ENCODE data around the gene PGA3.
"Not testable (repeated sequence)": the region's sequence is repeated elsewhere in the genome, so short reads cannot be mapped to it uniquely, and the experiment has no call there.

PGA3 gene

DNA sequence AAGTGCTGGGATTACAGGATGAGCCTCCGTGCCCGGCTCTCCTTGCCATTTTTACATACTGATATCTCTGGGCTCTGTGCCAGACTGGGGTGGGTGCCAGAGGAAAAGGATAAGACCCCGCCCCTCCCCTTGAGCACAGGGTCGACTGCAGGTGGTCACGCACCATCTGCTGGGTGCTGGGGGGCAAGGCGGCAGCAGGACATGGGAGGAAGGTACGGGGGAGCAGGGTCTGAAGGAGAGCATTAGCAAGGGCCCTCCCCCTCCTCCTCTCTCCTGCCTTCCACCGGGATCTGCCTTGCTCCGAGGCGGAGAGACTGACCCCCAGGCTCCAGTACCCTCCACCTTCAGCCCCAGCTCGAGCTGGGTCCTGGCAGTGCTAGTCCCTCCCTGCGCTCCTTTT, 9.7 kb upstream of the PGA3 start:
- Histone ChIP-seq H3K4me1 (ENCODE audit: control insufficient read depth in 1 of 2, insufficient read depth in 2 of 2, low read length in 2 of 2) (no peaks in the 10 kb centered on the region), H3K9me3 (ENCODE audit: control insufficient read depth in 1 of 2, low read length in 2 of 2) (no peaks in the 10 kb centered on the region), H3K4me3 (ENCODE audit: low read depth in 1 of 2, low read length in 2 of 2) (no peak overlapping the region), H3K27ac (ENCODE audit: low read length) (no peak overlapping the region), H3K27me3 (ENCODE audit: low read depth, low read length) (no peaks in the 10 kb centered on the region), H3K36me3 (ENCODE audit: control insufficient read depth in 1 of 2, insufficient read depth in 2 of 2, low read length in 2 of 2) (no peaks in the 10 kb centered on the region)

DNA sequence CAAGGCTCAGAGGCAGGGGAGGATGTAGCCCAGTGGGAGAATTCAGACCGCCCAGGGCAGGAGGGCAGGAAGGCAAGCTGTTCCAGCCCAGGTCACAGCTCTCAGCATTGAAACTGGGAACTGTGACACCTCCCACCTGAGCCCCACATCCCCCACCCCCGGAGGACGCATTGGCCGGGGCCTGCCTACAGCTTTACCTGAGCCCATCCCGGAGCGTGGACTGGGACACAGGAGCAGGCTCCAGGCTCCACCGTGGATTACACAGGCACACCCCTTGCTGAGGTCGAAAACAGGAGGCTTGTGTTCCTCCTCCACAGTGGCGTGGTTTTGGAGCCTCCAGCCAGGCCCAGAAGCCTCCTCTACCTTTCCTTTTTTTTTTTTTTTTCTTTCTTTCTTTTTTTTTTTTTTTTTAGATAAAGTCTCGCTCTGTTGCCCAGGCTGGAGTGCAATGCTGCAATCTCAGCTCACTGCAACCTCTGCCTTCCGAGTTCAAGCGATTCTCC, 9.1 kb upstream of the PGA3 start:
- H3K27ac ChIP-seq (ENCODE audit: low read length) = no peak overlapping the region
- H3K4me3 ChIP-seq (ENCODE audit: low read depth in 1 of 2, low read length in 2 of 2) = no peak overlapping the region
- no peaks in the 10 kb centered on the region for H3K4me1 ChIP-seq (ENCODE audit: control insufficient read depth in 1 of 2, insufficient read depth in 2 of 2, low read length in 2 of 2)
- H3K36me3 ChIP-seq (ENCODE audit: control insufficient read depth in 1 of 2, insufficient read depth in 2 of 2, low read length in 2 of 2) = no peaks in the 10 kb centered on the region
- peaks cover 0 to 5% of the 10 kb centered on the region in 2 donors for H3K9me3 ChIP-seq (ENCODE audit: control insufficient read depth in 1 of 2, low read length in 2 of 2)
- no peaks in the 10 kb centered on the region for H3K27me3 ChIP-seq (ENCODE audit: low read depth, low read length)

- Histone ChIP-seq H3K4me1 (ENCODE audit: control insufficient read depth in 1 of 2, insufficient read depth in 2 of 2, low read length in 2 of 2) (no peaks in the 10 kb centered on the region), H3K36me3 (ENCODE audit: control insufficient read depth in 1 of 2, insufficient read depth in 2 of 2, low read length in 2 of 2) (no peaks in the 10 kb centered on the region), H3K9me3 (ENCODE audit: control insufficient read depth in 1 of 2, low read length in 2 of 2) (peaks cover 0 to 8% of the 10 kb centered on the region in 2 donors), H3K27me3 (ENCODE audit: low read depth, low read length) (no peaks in the 10 kb centered on the region), H3K4me3 (ENCODE audit: low read depth in 1 of 2, low read length in 2 of 2) (no peak overlapping the region), H3K27ac (ENCODE audit: low read length) (no peak overlapping the region)
These were observed 8.2 kb upstream of the PGA3 start for GRCh38 chr11:61194981-61195695.

DNA sequence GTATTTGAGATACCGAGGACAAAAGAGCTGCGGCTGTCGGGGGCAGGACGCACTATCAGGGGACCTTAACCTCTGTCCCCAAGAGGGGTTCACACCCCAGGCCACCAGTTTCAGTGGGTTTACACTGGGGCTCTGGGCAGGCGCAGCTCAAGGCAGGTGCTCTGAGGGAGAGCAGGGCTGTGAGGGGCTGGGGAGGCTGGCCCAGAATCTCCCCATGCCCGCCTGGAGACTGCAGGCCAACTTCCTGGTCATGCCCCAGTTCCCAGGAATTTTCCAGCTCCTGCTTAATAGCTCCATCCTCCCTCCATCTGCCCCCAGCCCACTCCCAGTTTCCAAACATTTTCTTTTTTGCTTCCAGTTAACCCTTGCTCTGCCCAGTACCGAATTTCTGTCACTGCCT, 7.6 kb upstream of the PGA3 start:
- H3K4me1 ChIP-seq (ENCODE audit: control insufficient read depth in 1 of 2, insufficient read depth in 2 of 2, low read length in 2 of 2) = no peaks in the 10 kb centered on the region
- no peaks in the 10 kb centered on the region for H3K27me3 ChIP-seq (ENCODE audit: low read depth, low read length)
- H3K9me3 ChIP-seq (ENCODE audit: control insufficient read depth in 1 of 2, low read length in 2 of 2) = peaks cover 0 to 8% of the 10 kb centered on the region in 2 donors
- no peaks in the 10 kb centered on the region for H3K36me3 ChIP-seq (ENCODE audit: control insufficient read depth in 1 of 2, insufficient read depth in 2 of 2, low read length in 2 of 2)
- no peak overlapping the region for H3K4me3 ChIP-seq (ENCODE audit: low read depth in 1 of 2, low read length in 2 of 2)
- H3K27ac ChIP-seq (ENCODE audit: low read length) = no peak overlapping the region

DNA sequence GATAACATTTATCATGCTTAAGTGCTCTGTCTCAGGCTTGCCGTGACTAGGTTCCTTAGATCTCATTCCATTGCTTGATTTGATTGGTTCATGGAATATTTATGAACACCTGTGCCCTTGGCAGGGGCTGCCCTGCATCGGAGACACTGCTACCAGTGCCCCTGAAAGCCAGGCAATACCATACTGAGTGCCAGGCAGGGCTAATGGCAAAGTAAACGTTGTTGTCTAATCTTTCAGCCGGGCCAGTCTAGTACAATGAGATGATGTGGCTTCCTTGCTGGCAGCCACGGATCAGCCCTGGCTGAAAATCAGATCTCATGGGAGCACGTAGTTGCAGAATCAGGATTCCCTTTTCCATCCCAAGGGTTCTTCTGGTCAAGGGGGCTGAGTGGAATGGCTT, 5.0 kb upstream of the PGA3 start:
- Histone ChIP-seq H3K27me3 (ENCODE audit: low read depth, low read length) (no peaks in the 10 kb centered on the region), H3K27ac (ENCODE audit: low read length) (no peak overlapping the region), H3K36me3 (ENCODE audit: control insufficient read depth in 1 of 2, insufficient read depth in 2 of 2, low read length in 2 of 2) (no peaks in the 10 kb centered on the region), H3K9me3 (ENCODE audit: control insufficient read depth in 1 of 2, low read length in 2 of 2) (peaks cover 0 to 8% of the 10 kb centered on the region in 2 donors), H3K4me1 (ENCODE audit: control insufficient read depth in 1 of 2, insufficient read depth in 2 of 2, low read length in 2 of 2) (no peaks in the 10 kb centered on the region), H3K4me3 (ENCODE audit: low read depth in 1 of 2, low read length in 2 of 2) (no peak overlapping the region)

DNA sequence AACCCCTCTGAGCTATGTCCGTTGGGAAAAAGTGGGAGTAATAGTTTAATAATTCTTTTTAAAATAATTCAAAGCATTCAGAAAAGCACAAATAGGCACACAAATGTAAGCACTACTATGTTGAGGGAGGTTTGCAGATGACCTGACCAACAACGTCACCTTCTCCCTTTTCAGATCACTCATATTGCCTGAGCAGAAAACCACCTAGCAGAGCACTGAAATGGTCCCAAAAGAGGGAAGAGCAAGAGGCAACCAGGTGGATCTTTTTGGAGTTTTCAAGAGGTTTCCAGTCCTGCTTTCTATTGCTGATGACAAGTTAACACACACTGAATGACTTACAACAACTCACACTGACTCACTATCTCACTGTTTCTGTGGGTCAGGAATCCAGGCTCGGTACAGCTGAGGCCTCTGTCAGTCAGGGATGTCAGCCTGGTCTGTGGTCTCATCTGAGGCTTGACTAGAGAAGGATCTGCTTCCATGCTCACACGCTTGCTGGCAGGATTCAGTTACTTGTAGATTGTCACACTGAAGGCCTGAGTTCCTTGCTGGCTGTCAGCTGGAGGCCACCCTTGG, 4.3 kb upstream of the PGA3 start:
- Histone ChIP-seq H3K4me1 (ENCODE audit: control insufficient read depth in 1 of 2, insufficient read depth in 2 of 2, low read length in 2 of 2) (no peaks in the 10 kb centered on the region), H3K4me3 (ENCODE audit: low read depth in 1 of 2, low read length in 2 of 2) (no peak overlapping the region), H3K36me3 (ENCODE audit: control insufficient read depth in 1 of 2, insufficient read depth in 2 of 2, low read length in 2 of 2) (no peaks in the 10 kb centered on the region), H3K9me3 (ENCODE audit: control insufficient read depth in 1 of 2, low read length in 2 of 2) (peaks cover 0 to 8% of the 10 kb centered on the region in 2 donors), H3K27me3 (ENCODE audit: low read depth, low read length) (no peaks in the 10 kb centered on the region), H3K27ac (ENCODE audit: low read length) (no peak overlapping the region)

DNA sequence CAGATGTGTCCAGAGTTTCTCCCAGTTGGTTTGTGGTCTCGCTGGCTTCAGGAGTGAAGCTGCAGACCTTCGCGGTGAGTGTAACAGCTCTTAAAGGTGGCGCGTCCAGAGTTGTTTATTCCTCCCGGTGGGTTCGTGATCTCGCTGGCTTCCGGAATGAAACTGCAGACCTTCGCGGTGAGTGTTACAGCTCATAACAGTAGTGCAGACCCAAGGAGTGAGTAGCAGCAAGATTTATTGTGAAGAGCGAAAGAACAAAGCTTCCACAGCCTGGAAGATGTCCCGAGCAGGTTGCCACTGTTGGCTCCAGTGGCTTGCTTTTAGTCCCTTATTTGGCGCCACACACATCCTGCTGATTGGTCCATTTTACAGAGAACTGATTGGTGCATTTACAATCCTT, 1.8 kb upstream of the PGA3 start:
- no peaks in the 10 kb centered on the region for H3K36me3 ChIP-seq (ENCODE audit: control insufficient read depth in 1 of 2, insufficient read depth in 2 of 2, low read length in 2 of 2)
- no peak overlapping the region for H3K27ac ChIP-seq (ENCODE audit: low read length)
- H3K9me3 ChIP-seq (ENCODE audit: control insufficient read depth in 1 of 2, low read length in 2 of 2) = peaks cover 0 to 8% of the 10 kb centered on the region in 2 donors
- H3K27me3 ChIP-seq (ENCODE audit: low read depth, low read length) = no peaks in the 10 kb centered on the region
- no peaks in the 10 kb centered on the region for H3K4me1 ChIP-seq (ENCODE audit: control insufficient read depth in 1 of 2, insufficient read depth in 2 of 2, low read length in 2 of 2)
- no peak overlapping the region for H3K4me3 ChIP-seq (ENCODE audit: low read depth in 1 of 2, low read length in 2 of 2)

- H3K4me1 ChIP-seq (ENCODE audit: control insufficient read depth in 1 of 2, insufficient read depth in 2 of 2, low read length in 2 of 2); H3K27ac ChIP-seq (ENCODE audit: low read length); H3K27me3 ChIP-seq (ENCODE audit: low read depth, low read length); H3K4me3 ChIP-seq (ENCODE audit: low read depth in 1 of 2, low read length in 2 of 2); H3K9me3 ChIP-seq (ENCODE audit: control insufficient read depth in 1 of 2, low read length in 2 of 2); H3K36me3 ChIP-seq (ENCODE audit: control insufficient read depth in 1 of 2, insufficient read depth in 2 of 2, low read length in 2 of 2): not testable (repeated sequence)
These were observed 558 bp downstream of the PGA3 start for GRCh38 chr11:61203873-61204272.

DNA sequence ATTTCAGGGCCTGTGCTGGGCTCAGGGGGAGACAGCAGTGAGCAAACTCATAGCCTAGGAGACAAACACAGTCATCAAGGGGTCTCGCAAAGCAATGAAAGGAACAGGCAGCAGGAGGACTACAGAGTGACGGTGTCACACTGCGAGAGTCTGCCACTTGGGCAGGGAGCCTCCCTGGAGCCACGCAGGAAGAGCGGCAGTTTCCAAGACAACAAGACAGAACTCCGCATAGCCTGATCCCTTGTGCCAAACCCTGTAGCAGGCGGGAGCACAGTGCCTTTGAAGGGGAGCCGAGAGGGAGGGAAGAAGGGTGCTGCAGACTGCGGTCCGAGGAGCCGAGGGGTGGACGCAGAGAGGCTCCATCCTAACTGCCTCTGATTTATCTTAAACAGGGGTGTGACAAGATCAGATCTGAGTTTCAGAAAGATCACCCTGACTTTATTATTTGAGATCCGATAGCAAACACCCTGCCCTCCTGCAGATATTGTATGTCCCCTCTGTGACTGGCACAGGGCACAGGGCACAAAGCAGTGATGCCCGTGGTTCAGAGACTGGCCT, 1.3 kb downstream of the PGA3 start:
- not testable (repeated sequence) for H3K4me1 ChIP-seq (ENCODE audit: control insufficient read depth in 1 of 2, insufficient read depth in 2 of 2, low read length in 2 of 2); H3K4me3 ChIP-seq (ENCODE audit: low read depth in 1 of 2, low read length in 2 of 2); H3K27me3 ChIP-seq (ENCODE audit: low read depth, low read length); H3K27ac ChIP-seq (ENCODE audit: low read length); H3K9me3 ChIP-seq (ENCODE audit: control insufficient read depth in 1 of 2, low read length in 2 of 2); H3K36me3 ChIP-seq (ENCODE audit: control insufficient read depth in 1 of 2, insufficient read depth in 2 of 2, low read length in 2 of 2)

- H3K4me3 ChIP-seq (ENCODE audit: low read depth in 1 of 2, low read length in 2 of 2); H3K9me3 ChIP-seq (ENCODE audit: control insufficient read depth in 1 of 2, low read length in 2 of 2); H3K27me3 ChIP-seq (ENCODE audit: low read depth, low read length); H3K36me3 ChIP-seq (ENCODE audit: control insufficient read depth in 1 of 2, insufficient read depth in 2 of 2, low read length in 2 of 2); H3K4me1 ChIP-seq (ENCODE audit: control insufficient read depth in 1 of 2, insufficient read depth in 2 of 2, low read length in 2 of 2); H3K27ac ChIP-seq (ENCODE audit: low read length): not testable (repeated sequence)
These were observed 4.5 kb downstream of the PGA3 start for GRCh38 chr11:61207636-61208310.

GRCh38 chr11:61210629-61211028, 7.3 kb downstream of the PGA3 start:
- H3K4me1 ChIP-seq (ENCODE audit: control insufficient read depth in 1 of 2, insufficient read depth in 2 of 2, low read length in 2 of 2); H3K27me3 ChIP-seq (ENCODE audit: low read depth, low read length); H3K36me3 ChIP-seq (ENCODE audit: control insufficient read depth in 1 of 2, insufficient read depth in 2 of 2, low read length in 2 of 2); H3K4me3 ChIP-seq (ENCODE audit: low read depth in 1 of 2, low read length in 2 of 2); H3K9me3 ChIP-seq (ENCODE audit: control insufficient read depth in 1 of 2, low read length in 2 of 2); H3K27ac ChIP-seq (ENCODE audit: low read length): not testable (repeated sequence)
